ENCODE measurements around the gene INPP5D.
A peak's percentile ranks its signal among the peaks of the same experiment; 100 is the strongest.
"Not testable (repeated sequence)": the region's sequence is repeated elsewhere in the genome, so short reads cannot be mapped to it uniquely, and the experiment has no call there.

The INPP5D gene

GRCh38 chr2:233048569-233049193 lies 11.5 kb upstream of the INPP5D start:
- TF ChIP-seq CTCF (conservative IDR thresholded peaks at IDR 0.05) = no peak

GRCh38 chr2:233049194-233049761 lies 10.9 kb upstream of the INPP5D start:
- TF ChIP-seq CTCF (conservative IDR thresholded peaks at IDR 0.05) = no peak
- no peak overlapping the region for H3K27ac ChIP-seq

More at GRCh38 chr2:233048569-233049193, 11.5 kb upstream of the INPP5D start:
- H3K27ac ChIP-seq = no peak overlapping the region

GRCh38 chr2:233051241-233052149 lies 8.6 kb upstream of the INPP5D start:
- no peak for TF ChIP-seq CTCF (conservative IDR thresholded peaks at IDR 0.05)
- H3K27ac ChIP-seq = no peak overlapping the region

GRCh38 chr2:233052517-233052916 lies 7.6 kb upstream of the INPP5D start:
- H3K27ac ChIP-seq = not testable (repeated sequence)

- peak; percentile 85 for TF ChIP-seq CTCF (conservative IDR thresholded peaks at IDR 0.05)
- no peak overlapping the region for H3K27ac ChIP-seq
Observed at GRCh38 chr2:233053928-233054784, 6.0 kb upstream of the INPP5D start.

- no peak overlapping the region for H3K27ac ChIP-seq
- TF ChIP-seq CTCF (conservative IDR thresholded peaks at IDR 0.05) = no peak
Observed at GRCh38 chr2:233055362-233055761, 4.8 kb upstream of the INPP5D start.

- no peak for TF ChIP-seq CTCF (conservative IDR thresholded peaks at IDR 0.05)
- no peak overlapping the region for H3K27ac ChIP-seq
Observed at GRCh38 chr2:233056961-233057605, 3.1 kb upstream of the INPP5D start.
